HG03469 (cell line): ENCODE data around the gene THG1L.
"Not testable (repeated sequence)": the region's sequence is repeated elsewhere in the genome, so short reads cannot be mapped to it uniquely, and the experiment has no call there.

Experiments
- ATAC-seq: cut with Tn5 transposase; IDR thresholded peaks from one replicate; pipeline ENCODE4 v1.9.1; 2021; ENCODE audit warnings: mild to moderate bottlenecking, moderate library complexity, moderate number of reproducible peaks; ENCODE audit not compliant: unreplicated experiment

The THG1L gene

DNA sequence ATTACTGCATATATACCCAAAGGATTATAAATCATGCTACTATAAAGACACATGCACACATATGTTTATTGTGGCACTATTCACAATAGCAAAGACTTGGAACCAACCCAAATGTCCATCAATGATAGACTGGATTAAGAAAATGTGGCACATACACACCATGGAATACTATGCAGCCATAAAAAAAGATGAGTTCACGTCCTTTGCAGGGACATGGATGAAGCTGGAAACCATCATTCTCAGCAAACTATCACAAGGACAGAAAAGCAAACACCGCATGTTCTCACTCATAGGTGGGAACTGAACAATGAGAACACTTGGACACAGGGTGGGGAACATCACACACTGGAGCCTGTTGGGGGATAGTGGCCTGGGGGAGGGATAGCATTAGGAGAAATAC lies 4.6 kb upstream of the THG1L start:
- ATAC-seq = not testable (repeated sequence)

GRCh38 chr5:157727858-157728257 lies 3.4 kb upstream of the THG1L start:
- ATAC-seq = not testable (repeated sequence)

- peak; percentile 70 for ATAC-seq
Measured at GRCh38 chr5:157729858-157730257, 1.4 kb upstream of the THG1L start.

DNA sequence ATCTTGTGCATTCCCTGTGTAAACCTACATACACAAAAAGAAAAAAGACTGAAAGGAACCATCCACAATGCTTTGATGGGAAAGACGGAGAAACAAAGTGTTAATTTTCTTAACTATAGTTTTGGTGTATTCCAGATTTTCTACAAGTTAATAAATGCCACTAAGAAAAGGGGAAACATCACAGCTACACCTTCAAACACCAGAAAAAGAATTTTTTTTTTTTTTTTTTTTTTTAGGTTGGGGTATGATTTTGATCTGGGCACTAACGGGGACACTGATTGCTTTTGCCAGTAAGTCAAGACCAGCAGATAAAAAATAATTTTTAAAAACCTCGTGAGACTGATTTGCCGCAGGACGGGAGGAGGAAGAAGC lies 334 bp upstream of the THG1L start:
- ATAC-seq = no peak

DNA sequence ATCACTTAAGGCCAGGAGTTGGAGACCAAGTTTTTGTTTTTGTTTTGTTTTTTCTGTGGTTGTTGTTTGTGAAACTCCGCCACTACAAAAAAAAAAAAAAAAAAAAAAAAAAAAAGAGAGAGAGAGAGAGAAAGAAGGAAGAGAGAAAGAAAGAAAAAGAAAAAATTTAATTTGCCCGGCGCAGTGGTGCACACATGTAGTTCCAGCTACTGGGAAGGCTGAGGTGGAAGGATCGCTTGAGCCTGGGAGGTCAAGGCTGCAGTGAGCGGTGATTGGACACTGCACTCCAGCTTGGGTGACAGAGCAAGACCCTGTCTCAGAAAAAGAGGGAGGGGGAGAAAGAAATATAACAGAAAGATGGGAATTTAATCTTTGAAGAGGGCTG lies 902 bp downstream of the THG1L start:
- no peak for ATAC-seq

GRCh38 chr5:157732596-157733262 lies 1.5 kb downstream of the THG1L start:
- ATAC-seq = no peak

- no peak for ATAC-seq
Measured at GRCh38 chr5:157734436-157734835, 3.2 kb downstream of the THG1L start.

DNA sequence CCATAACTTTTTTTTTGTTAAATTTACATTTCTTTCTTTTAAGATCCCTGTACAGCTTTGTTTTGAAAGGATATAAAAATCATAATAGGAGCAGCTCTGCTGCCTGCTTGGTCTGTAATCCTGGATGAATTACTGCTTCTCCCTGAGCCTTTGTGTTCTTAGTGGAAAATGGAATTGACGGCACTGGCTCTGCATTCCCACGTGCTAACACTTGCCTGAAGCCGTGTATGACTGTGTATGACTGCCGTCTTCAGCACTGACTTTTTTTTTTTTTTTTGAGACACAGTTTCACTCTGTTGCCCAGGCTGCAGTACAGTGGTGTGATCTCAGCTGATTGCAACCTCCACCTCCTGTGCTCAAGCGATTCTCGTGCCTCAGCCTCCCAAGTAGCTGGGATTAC lies 4.8 kb downstream of the THG1L start:
- ATAC-seq = no peak

DNA sequence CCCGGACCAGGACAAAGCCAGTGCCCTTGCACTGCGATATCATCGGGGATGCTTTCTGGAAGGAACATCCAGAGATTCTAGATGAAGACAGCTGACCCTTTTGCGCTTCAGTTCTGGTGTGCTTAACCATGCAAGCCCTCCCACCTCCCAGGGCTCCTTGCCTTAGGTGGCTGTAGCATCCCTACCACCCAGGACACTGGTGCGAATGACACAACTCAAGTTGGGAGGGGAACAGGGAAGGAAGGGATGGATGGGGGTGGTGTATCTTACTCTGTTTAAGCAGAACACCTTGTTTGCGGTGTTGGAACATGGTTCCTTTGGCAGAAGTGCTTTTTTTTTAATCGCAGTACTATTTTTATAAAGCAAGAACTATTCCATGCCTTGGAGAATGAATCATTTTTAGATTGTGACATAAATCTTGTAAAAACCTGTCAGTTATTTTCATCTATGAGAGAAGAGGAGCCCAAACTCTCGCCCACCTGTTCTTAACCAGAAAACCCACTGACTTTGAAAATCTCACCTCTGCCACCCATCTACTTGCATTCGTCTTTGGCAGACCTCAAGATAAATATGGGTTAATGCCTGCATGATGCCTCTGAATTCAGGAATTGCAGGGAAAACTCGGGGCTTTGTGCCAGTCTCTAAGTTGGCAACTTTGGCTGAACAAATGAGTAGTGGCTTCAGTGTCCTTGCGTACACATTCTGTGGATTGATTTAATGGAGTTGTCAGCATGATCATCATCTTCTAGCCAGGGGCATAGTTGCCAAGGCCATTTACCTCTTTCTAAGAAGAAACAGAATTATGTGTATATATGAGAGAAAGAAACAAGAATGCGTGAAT lies 8.4 kb downstream of the THG1L start:
- no peak for ATAC-seq

GRCh38 chr5:157740229-157740610 lies 9.0 kb downstream of the THG1L start:
- ATAC-seq = no peak

DNA sequence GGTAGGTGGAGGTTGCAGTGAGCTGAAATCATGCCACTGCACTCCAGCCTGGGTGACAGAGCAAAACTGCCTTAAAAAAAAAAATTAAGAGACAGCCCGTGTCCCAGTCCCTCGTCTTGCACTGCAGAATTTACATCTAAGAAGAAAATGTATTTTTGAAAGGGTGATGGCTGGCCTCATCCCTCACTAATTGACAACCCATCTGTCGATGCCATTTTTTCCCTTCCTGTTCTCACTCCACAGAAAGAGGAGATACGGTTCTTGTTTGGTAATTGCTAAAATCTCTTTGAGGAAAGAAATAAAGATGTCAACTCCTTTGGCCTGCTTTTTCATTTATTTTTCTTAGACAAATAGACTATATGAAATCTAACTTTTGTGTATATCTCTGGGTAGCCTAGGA lies 9.9 kb downstream of the THG1L start:
- no peak for ATAC-seq

DNA sequence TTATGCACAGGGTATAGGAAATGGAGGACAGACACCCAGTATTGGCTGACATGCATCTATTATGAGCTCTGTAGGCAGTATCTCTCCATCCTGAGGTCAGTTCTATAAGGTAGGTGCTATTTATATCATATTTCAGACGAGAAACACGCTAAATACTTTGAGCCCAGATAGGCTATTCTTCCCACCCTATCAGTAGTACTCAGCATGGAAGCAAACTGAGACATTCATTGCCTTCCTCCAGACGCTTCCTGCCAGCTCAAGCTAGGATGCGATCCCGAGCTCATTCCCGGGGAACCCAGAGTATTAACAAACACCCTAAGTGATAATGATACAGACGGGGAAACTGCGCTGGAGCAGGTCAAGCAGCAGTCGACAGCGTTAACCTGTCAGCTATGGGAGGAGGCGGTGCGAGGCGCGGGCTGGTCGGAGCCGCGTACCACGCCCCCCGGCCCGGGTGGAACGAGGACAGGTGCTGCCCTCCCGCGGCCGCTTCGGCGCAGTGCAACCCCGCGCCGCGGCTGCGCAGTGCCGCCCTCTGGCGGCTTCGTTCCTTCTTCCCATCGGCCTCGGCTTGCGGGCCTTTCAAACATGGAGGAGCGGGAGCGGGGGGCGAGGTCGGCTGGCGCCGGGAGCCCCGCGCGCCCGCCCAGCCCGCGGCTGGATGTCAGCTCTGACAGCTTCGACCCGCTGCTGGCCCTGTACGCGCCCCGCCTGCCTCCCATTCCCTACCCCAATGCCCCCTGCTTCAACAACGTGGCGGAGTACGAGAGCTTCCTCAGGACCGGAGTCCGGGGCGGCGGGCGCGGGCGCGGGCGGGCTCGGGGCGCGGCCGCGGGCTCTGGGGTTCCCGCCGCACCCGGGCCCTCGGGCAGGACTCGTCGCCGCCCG lies 12.2 kb downstream of the THG1L start, which contains the start of gene LSM11:
Gene LSM11, plus strand, starts transcription at position 550 of the 888 bp plus-strand sequence. Its CDS starts 39 bp downstream, at position 589.
- ATAC-seq = peak; percentile 85

DNA sequence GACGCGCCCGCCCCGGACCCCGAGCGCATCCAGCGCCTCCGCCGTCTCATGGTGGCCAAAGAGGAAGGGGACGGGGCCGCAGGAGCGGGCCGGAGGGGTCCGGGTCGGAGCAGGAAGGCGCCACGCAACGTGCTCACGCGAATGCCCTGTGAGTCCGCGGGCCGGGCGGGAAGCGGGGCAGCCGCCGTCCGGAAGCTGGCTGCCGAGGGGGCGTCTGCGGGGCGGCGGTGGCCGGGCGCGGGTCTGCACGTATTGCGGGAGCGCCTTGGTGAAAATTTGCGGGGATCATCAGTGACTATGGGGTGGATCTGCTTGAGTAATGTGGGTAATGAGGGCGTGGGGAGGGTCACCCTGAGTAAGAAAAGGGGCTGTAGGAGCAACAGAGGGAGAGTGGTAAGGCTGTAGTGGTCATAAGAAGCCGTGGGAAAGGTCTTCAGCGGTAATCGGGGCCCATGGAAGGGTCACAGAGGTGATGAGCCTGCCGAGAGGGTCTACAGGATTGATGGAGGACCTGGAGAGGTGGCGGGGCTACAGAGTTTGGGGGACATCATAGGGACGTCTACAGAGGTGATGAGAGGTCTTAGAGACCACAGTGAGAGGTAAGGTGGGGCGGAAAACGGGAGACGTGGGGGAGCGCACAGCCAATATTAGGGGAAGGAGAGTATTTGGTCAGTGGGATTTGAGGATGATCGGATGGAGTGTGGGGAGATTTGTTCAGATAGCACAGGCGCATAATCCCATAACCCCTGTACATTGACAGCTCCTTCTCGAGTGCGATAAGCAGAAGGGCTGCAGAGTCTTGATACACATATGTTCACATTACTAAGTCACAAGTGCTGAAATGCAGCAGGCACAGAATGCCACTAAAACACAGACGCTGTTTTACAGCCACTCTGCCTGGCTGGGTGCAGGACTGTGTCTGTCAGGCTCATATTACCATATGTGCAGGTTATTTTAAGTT lies 13.1 kb downstream of the THG1L start:
- peak; percentile 17 for ATAC-seq

DNA sequence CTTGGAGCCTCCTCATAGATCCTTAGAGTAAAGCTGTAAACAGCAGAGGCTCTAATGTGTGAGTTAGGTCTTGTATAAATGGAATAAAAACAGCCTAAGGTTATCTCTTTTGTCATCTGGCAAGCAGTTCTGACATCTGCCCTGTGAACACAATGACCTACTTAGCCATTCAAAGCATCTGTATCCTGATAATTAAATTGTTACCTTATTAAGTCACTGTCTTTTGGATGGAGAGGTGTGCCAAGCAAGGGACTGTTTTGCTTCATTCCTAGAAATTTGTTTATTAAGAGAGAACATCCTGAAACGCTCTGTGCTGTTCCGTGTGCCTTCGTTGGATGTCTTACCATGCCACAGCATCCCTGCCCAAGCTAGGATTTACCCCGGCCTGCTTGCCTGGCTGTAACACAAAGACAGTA lies 13.8 kb downstream of the THG1L start:
- no peak for ATAC-seq

GRCh38 chr5:157747173-157747740 lies 16.0 kb downstream of the THG1L start:
- ATAC-seq = no peak

GRCh38 chr5:157747766-157748700 lies 16.8 kb downstream of the THG1L start:
- no peak for ATAC-seq

DNA sequence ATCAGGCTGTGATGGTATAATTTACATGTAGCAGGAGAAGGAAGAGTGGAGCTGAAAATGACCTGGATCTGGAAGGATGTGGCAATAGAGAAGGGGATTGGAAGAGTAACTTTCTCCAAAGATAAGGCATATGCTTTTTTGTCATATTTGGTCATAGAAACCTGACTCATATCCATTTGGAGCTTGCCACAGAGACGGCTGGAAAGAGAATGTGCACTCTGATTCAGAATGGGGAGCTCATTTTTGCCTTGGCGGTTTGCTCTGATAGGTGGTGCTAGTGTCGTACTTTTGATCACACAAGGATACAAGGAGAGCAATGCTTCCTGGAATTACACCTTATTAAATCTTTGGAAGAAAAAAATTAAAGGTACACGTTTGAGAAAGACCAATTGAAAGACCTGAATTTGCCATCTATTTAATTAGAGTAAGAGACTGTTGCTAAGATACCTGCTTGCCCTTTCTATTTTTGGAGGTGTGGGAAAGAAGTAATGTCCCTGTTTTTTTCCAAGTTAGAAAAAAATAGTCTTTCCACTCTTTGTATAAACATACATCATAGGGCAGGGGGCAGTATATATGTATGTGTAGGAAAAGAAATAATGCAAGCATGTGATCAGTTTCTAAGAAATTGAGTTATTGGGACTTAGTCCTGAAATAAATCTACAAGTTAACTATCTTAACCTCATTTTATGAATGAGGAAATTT lies 17.7 kb downstream of the THG1L start:
- ATAC-seq = no peak

DNA sequence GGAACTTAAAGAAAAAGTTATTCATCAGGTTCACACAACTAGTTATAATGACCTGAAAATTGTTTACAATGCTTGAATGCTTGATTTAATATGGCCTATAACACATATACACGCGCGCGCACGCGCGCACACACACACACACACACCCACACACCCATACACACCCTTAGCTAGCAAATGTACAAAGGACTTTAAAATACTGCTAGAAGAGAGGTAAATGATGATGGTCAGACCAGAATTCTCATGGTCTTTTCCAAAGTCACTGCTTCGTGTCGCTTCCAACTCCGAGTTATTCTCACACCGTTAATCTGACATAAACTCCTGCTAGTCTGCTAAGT lies 18.2 kb downstream of the THG1L start:
- ATAC-seq = no peak
